ENCODE data around the gene SCARB1.

- TF ChIP-seq, protein P1, sequence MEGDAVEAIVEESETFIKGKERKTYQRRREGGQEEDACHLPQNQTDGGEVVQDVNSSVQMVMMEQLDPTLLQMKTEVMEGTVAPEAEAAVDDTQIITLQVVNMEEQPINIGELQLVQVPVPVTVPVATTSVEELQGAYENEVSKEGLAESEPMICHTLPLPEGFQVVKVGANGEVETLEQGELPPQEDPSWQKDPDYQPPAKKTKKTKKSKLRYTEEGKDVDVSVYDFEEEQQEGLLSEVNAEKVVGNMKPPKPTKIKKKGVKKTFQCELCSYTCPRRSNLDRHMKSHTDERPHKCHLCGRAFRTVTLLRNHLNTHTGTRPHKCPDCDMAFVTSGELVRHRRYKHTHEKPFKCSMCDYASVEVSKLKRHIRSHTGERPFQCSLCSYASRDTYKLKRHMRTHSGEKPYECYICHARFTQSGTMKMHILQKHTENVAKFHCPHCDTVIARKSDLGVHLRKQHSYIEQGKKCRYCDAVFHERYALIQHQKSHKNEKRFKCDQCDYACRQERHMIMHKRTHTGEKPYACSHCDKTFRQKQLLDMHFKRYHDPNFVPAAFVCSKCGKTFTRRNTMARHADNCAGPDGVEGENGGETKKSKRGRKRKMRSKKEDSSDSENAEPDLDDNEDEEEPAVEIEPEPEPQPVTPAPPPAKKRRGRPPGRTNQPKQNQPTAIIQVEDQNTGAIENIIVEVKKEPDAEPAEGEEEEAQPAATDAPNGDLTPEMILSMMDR (IDR thresholded peaks at IDR 0.05; ENCODE audit: poor library complexity): no peak
- TF ChIP-seq EZH2phosphoT487 (IDR thresholded peaks at IDR 0.05; ENCODE audit: low read depth, severe bottlenecking, unreplicated experiment): no peak
Observed at GRCh38 chr12:124761871-124762270, 101.8 kb downstream of the SCARB1 start.
